PC-9 (cell line): ENCODE results near the gene NCK2.

Experiments
- EZH2 ChIP-seq: fragments of 200-600 bp; sonication (generic); IDR thresholded peaks from 2 replicates; pipeline ENCODE4 v1.8.0; 2017; ENCODE audit warnings: antibody characterized with exemption, low read depth
- TF ChIP-seq, protein P1 (sequence below): fragments of 200-600 bp; sonication (generic); conservative IDR thresholded peaks from 2 replicates; pipeline ENCODE4 v1.6.1; 2017; ENCODE audit warnings: mixed run types, antibody characterized with exemption, mild to moderate bottlenecking, moderate library complexity

DNA sequence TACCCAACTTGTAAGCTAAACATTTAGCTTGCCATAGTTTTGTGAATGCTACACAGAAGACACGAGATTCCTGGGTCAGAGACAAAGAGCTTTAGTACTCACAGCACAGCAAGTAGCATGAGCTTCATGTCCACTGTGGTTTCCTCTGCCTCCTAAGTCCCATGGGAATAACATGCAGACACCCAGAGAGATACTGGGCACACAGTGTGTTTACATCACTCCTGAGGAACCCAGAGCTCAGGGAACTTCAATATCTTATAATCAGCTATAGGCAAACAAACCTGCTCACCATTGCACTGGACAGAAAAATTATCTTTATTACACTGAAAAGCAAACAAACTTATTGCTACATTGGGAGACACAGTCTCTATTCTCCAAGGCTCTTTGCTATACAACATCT lies 14.5 kb upstream of the NCK2 start:
- TF ChIP-seq, protein P1, sequence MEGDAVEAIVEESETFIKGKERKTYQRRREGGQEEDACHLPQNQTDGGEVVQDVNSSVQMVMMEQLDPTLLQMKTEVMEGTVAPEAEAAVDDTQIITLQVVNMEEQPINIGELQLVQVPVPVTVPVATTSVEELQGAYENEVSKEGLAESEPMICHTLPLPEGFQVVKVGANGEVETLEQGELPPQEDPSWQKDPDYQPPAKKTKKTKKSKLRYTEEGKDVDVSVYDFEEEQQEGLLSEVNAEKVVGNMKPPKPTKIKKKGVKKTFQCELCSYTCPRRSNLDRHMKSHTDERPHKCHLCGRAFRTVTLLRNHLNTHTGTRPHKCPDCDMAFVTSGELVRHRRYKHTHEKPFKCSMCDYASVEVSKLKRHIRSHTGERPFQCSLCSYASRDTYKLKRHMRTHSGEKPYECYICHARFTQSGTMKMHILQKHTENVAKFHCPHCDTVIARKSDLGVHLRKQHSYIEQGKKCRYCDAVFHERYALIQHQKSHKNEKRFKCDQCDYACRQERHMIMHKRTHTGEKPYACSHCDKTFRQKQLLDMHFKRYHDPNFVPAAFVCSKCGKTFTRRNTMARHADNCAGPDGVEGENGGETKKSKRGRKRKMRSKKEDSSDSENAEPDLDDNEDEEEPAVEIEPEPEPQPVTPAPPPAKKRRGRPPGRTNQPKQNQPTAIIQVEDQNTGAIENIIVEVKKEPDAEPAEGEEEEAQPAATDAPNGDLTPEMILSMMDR = no peak
- TF ChIP-seq EZH2 = no peak
